Small intestine (tissue), 7 donors: ENCODE data around the gene ADAMTSL3. TPM values are rescaled to one million over a fixed set of nuclear protein-coding genes. Genes with fewer than 3 reads are reported as not detected.
A peak's percentile ranks its signal among the peaks of the same experiment; 100 is the strongest.

Experiments used
- DNase-seq, 2 donors: peaks; one replicate each; pipeline versions ENCODE4 v3.0.0 to v3.0.0-alpha.2; 2013
- FAIRE-seq: peaks from 2 replicates; lab custom pipeline; 2012; peaks lifted over from hg19 to GRCh38; lab: Jason Lieb, UNC
- H3K27ac ChIP-seq, 3 donors: one replicate each; pipeline ENCODE4 v1.5.1; 2013; ENCODE audit warnings: low read length in 2 of 3, mild to moderate bottlenecking in 2 of 3, control low read depth in 1 of 3, inconsistent platforms in 1 of 3, low read depth in 1 of 3, moderate library complexity in 1 of 3
- H3K27me3 ChIP-seq, 3 donors: one replicate each; pipeline ENCODE4 v1.6.1; 2013; ENCODE audit warnings: low read length in 3 of 3, inconsistent platforms in 1 of 3; ENCODE audit not compliant: control insufficient read depth in 3 of 3, insufficient read depth in 3 of 3
- H3K36me3 ChIP-seq, 3 donors: one replicate each; pipeline ENCODE4 v1.6.1; 2013; ENCODE audit warnings: low read length in 3 of 3, inconsistent platforms in 1 of 3, low read depth in 1 of 3, mild to moderate bottlenecking in 1 of 3, moderate library complexity in 1 of 3; ENCODE audit not compliant: control insufficient read depth in 3 of 3, insufficient read depth in 2 of 3
- H3K4me1 ChIP-seq, 3 donors: one replicate each; pipeline ENCODE4 v1.6.1; 2013; ENCODE audit warnings: low read length in 2 of 3, inconsistent platforms in 1 of 3, low read depth in 1 of 3, mild to moderate bottlenecking in 1 of 3, moderate library complexity in 1 of 3; ENCODE audit not compliant: control insufficient read depth in 3 of 3, insufficient read depth in 2 of 3
- H3K4me3 ChIP-seq, 3 donors: one replicate each; pipeline ENCODE4 v1.5.1; 2013; ENCODE audit warnings: low read length in 3 of 3, control low read depth in 1 of 3, inconsistent platforms in 1 of 3, low read depth in 1 of 3, mild to moderate bottlenecking in 1 of 3, moderate library complexity in 1 of 3
- H3K9me3 ChIP-seq, 2 donors: one replicate each; pipeline ENCODE4 v1.6.1; 2013; ENCODE audit warnings: low read depth in 1 of 2, low read length in 1 of 2; ENCODE audit not compliant: control insufficient read depth in 2 of 2, insufficient read depth in 1 of 2
- WGBS, 3 donors: extraction: QIAGEN DNeasy Blood & Tissue Kit; methylation state at CpG; one replicate each; pipeline ENCODE4 v1.1.7; 2013; 5-methylcytosine and 5-hydroxymethylcytosine counted together
- polyA plus RNA-seq, 4 donors: library from polyadenylated mRNA; stranded (reverse) in 3 of 4; unstranded in 1 of 4; fragments of 200-250 nt in 3 of 4; fragments of 120-200 nt in 1 of 4; gene quantifications; one replicate each; pipeline versions ENCODE4 v1.2.1 to v1.2.3, GENCODE V29; 2013
- donor health status: healthy with polysubstance abuse.
- donor health status: control.
- donor health status: control.
- donor health status: Bipolar disorder and iron deficiency.
- donor health status: healthy.

Gene ADAMTSL3
- polyA plus RNA-seq, 4 donors, result 0.22 to 1.6 (median 0.93) TPM

GRCh38 chr15:83658430-83659416 is 4.8 kb downstream of the ADAMTSL3 start:
- peaks cover 2 to 16% (median 15%) of the 10 kb centered on the region in 3 donors for H3K27me3 ChIP-seq
- DNase-seq, result no peak
- H3K36me3 ChIP-seq, result peaks cover 0 to 2% (median 0%) of the 10 kb centered on the region in 3 donors
- no peak for FAIRE-seq
- H3K4me3 ChIP-seq, result no peak overlapping the region
- 45 to 64% (median 48%) methylated on average over 10 of the region's 10 CpGs for WGBS, 3 donors
- peak overlapping the region in 1 of 3 donors; percentile 55 for H3K27ac ChIP-seq
- H3K9me3 ChIP-seq, result no peaks in the 10 kb centered on the region
- no peaks in the 10 kb centered on the region for H3K4me1 ChIP-seq

GRCh38 chr15:83659417-83659812 is 5.5 kb downstream of the ADAMTSL3 start:
- no peaks in the 10 kb centered on the region for H3K4me1 ChIP-seq
- WGBS, 3 donors, result 41 to 67% (median 63%) methylated on average over 1 of the region's 1 CpG
- DNase-seq, result no peak
- H3K9me3 ChIP-seq, result no peaks in the 10 kb centered on the region
- H3K36me3 ChIP-seq, result peaks cover 0 to 2% (median 0%) of the 10 kb centered on the region in 3 donors
- FAIRE-seq, result no peak
- peak overlapping the region in 1 of 3 donors; percentile 55 for H3K27ac ChIP-seq
- peaks cover 0 to 14% (median 13%) of the 10 kb centered on the region in 3 donors for H3K27me3 ChIP-seq
- H3K4me3 ChIP-seq, result no peak overlapping the region

DNA sequence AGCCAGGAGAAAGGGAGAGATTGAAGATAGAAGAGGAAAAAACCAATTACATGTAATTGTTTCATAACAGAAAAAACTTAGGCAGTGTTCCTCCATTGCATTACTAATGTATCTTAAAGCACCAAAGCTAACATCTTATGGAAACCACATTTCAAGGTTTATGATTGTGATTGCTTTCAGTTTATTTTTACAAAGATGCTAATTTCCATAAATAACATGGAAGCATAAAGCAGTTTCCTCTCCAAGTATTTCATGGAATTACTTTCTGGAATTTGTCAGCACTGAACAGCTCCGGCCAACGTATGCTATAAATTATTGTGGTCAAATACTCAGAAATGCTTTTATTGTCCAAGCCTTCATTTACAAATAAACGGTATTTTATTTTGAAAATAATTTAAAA is 11.6 kb downstream of the ADAMTSL3 start:
- no peaks in the 10 kb centered on the region for H3K27me3 ChIP-seq
- no peaks in the 10 kb centered on the region for H3K4me1 ChIP-seq
- H3K27ac ChIP-seq, result no peak overlapping the region
- 51 to 72% (median 65%) methylated on average over 3 of the region's 3 CpGs for WGBS, 3 donors
- FAIRE-seq (no peak), DNase-seq (no peak)
- no peak overlapping the region for H3K4me3 ChIP-seq
- no peaks in the 10 kb centered on the region for H3K9me3 ChIP-seq
- H3K36me3 ChIP-seq, result no peaks in the 10 kb centered on the region

- WGBS, 3 donors, result 81 to 91% (median 87%) methylated on average over 1 of the region's 1 CpG
- Histone ChIP-seq H3K4me3 (no peak overlapping the region), H3K27ac (no peak overlapping the region), H3K4me1 (no peaks in the 10 kb centered on the region), H3K27me3 (no peaks in the 10 kb centered on the region), H3K36me3 (no peaks in the 10 kb centered on the region), H3K9me3 (no peaks in the 10 kb centered on the region)
- FAIRE-seq, result no peak
- DNase-seq, result no peak
These were observed 16.8 kb downstream of the ADAMTSL3 start for GRCh38 chr15:83670672-83671229.

GRCh38 chr15:83671603-83672002 is 17.7 kb downstream of the ADAMTSL3 start:
- Histone ChIP-seq H3K27ac (no peak overlapping the region), H3K9me3 (no peaks in the 10 kb centered on the region), H3K4me3 (no peak overlapping the region), H3K36me3 (no peaks in the 10 kb centered on the region), H3K4me1 (no peaks in the 10 kb centered on the region), H3K27me3 (no peaks in the 10 kb centered on the region)
- WGBS, 3 donors, result 43 to 75% (median 52%) methylated on average over 2 of the region's 2 CpGs
- FAIRE-seq, result no peak
- DNase-seq, result no peak

DNA sequence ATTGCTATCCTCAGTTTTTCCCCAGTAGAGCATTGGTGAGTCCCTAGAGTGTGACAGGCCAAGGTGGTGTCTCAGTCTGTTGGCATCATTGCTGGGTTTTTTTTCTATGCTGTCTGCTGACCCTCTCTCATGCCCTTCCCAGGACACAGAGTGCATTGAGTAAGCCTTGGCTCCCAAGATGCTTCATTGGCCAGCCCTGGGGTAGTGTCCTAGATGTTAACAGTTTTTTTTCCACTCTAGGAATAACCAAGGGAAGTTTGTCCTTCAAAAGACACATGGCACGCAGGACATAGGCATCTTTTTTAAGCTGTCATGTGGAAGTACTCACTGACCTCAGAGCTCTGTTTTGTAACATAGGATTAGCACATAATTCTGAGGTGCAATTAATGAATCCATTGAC is 19.5 kb downstream of the ADAMTSL3 start:
- WGBS, 3 donors, result 67 to 92% (median 81%) methylated on average over 1 of the region's 1 CpG
- Histone ChIP-seq H3K4me1 (no peaks in the 10 kb centered on the region), H3K36me3 (no peaks in the 10 kb centered on the region), H3K9me3 (no peaks in the 10 kb centered on the region), H3K27me3 (no peaks in the 10 kb centered on the region), H3K27ac (no peak overlapping the region), H3K4me3 (no peak overlapping the region)
- DNase-seq (no peak), FAIRE-seq (no peak)

DNA sequence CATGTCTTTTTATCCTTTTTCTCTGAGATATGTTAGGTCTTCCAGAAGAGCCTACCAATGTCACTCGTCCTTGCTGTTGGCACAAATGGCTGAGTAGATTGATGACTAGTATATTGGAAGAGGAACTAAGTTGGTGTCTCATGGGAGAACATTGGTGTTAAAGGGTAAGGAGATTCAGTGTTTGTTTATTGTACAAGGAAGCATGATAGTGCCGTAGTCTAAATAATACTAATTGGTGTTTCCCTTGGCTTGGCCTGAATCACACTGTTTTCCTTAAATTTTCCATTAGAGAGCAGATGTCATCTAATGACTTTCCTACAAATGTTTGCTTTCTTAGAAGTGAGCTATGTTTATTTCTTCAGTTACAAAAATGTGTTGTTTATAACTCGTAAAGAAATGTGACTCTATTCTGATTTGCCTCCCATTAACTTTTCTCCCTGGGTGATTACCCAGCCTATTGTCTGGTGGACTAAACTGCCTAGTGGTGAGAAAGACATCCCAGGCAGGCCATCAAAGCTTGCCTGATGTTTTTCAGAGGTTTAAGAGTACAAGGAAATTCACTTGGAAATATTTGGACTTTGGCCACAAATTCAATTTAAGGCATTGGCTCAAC is 28.7 kb downstream of the ADAMTSL3 start:
- WGBS, 3 donors, result 47 to 61% (median 56%) methylated on average over 3 of the region's 3 CpGs
- no peak for DNase-seq
- Histone ChIP-seq H3K36me3 (no peaks in the 10 kb centered on the region), H3K4me3 (no peak overlapping the region), H3K27ac (no peak overlapping the region), H3K4me1 (no peaks in the 10 kb centered on the region), H3K27me3 (no peaks in the 10 kb centered on the region), H3K9me3 (peaks cover 0 to 5% of the 10 kb centered on the region in 2 donors)
- no peak for FAIRE-seq

- Histone ChIP-seq H3K9me3 (no peaks in the 10 kb centered on the region), H3K27me3 (no peaks in the 10 kb centered on the region), H3K27ac (no peak overlapping the region), H3K4me1 (no peaks in the 10 kb centered on the region), H3K36me3 (no peaks in the 10 kb centered on the region), H3K4me3 (no peak overlapping the region)
- no peak for FAIRE-seq
- DNase-seq, result no peak
- 73 to 75% (median 73%) methylated on average over 9 of the region's 9 CpGs for WGBS, 3 donors
These were observed 32.0 kb downstream of the ADAMTSL3 start for GRCh38 chr15:83685916-83686332.
